ENCODE measurements around the gene TUBG2. TPM values are rescaled to one million over a fixed set of nuclear protein-coding genes. Genes with fewer than 3 reads are reported as not detected.
"Not testable (repeated sequence)": the region's sequence is repeated elsewhere in the genome, so short reads cannot be mapped to it uniquely, and the experiment has no call there.

Gene TUBG2
- total RNA-seq, 1 donor from 2014 or later: 14.2 TPM

DNA sequence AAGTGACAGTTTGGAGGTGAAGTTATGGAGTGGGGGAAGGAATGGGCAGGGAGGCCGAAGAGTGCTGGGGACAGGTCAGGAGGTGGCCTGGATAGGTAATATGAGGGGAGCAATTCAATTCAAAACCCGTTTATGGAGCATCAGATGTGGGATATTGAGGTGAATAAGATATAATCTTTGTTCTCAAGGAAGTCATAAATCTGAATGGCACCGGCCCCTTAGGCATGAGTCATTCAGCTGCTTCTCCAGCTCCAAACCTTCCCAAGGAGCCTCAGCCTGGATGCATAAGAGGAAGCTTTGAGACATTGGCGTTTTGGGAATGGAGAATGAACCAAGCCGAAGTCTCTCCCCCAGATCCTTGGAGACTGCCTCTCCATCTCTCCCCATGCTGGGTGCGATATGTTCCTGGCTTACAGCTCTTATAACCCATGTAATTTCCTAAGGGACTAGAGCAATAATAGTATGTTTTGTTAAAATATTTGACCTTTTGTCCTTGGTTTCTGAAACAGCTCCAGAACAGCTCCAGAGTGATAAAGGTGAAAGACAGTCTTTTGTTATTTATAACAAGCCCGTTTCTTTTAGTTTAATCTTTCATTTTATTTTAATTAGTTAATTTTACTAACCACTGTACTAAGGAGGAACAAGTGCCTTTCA is 1.7 kb downstream of the TUBG2 start:
- no peak for DNase-seq (ENCODE audit: low read depth)
- TF ChIP-seq CTCF (conservative IDR thresholded peaks at IDR 0.05; ENCODE audit: low read depth, low read length): no peak
- no peak overlapping the region for H3K4me3 ChIP-seq (ENCODE audit: low read depth, low read length)

GRCh38 chr17:42665581-42666001 is 6.5 kb downstream of the TUBG2 start:
- TF ChIP-seq CTCF (conservative IDR thresholded peaks at IDR 0.05; ENCODE audit: low read depth, low read length): no peak
- DNase-seq (ENCODE audit: low read depth): no peak
- no peak overlapping the region for H3K4me3 ChIP-seq (ENCODE audit: low read depth, low read length)

- DNase-seq (ENCODE audit: low read depth); H3K4me3 ChIP-seq (ENCODE audit: low read depth, low read length): not testable (repeated sequence)
Measured at GRCh38 chr17:42666126-42666525, 7.0 kb downstream of the TUBG2 start.

GRCh38 chr17:42667088-42667951 is 8.2 kb downstream of the TUBG2 start:
- no peak for TF ChIP-seq CTCF (conservative IDR thresholded peaks at IDR 0.05; ENCODE audit: low read depth, low read length)
- DNase-seq (ENCODE audit: low read depth): peak; percentile 61
- H3K4me3 ChIP-seq (ENCODE audit: low read depth, low read length): no peak overlapping the region

DNA sequence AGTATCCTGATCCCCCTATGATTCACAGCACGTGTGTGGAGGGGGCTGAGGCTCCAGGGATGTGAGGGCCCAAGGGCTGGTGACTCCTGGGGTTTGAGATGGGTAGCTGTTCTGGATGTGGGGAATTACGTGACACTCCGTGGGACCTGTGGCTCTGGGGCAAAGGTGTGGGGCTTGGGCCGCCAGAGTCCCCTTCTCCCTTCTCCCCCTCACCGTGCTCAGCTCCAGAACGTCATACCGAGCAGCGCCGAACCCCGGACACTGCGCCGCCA is 10.6 kb downstream of the TUBG2 start:
- no peak for TF ChIP-seq CTCF (conservative IDR thresholded peaks at IDR 0.05; ENCODE audit: low read depth, low read length)
- no peak for DNase-seq (ENCODE audit: low read depth)
- no peak overlapping the region for H3K4me3 ChIP-seq (ENCODE audit: low read depth, low read length)

DNA sequence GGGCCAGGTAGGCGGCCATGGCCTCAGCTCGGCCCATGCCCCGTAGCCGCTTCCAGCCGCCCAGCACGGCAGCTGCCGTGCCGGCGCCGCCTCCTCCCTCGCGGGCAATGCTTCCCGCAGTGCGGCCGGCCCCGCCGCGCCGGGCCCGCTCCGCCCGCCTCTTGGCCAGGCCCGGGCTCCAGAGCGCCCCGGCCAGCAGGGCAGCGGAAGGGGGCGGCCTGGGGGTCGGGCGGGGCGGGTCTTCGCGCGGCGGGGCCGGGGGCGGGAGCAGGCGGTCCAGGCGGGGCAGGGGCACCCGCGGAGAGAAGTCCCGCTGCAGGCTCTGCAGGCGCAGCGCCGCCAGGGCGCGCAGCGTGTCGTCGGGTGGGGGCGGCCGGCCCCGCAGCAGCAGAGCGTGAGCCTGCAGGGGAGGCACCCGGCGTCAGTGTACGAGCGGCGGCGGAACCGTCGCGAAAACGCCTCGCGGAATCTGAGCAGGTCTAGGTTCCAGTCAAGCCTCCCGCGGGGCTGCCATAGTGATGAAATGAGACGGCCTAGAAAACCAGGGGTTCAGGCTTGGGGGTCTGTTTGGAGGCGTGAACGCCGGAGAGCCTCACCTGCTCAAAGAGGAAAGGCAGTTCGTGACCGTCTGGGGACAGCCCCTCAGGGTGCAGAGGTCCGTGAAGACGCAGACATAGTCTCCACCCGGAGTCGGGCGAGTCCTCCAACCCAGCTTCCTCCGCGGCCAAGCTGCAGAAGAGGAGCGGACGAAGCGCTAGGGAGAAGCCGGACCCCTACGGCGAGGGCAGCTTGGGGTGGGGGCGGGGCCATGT is 11.1 kb downstream of the TUBG2 start:
- DNase-seq (ENCODE audit: low read depth): no peak
- no peak for TF ChIP-seq CTCF (conservative IDR thresholded peaks at IDR 0.05; ENCODE audit: low read depth, low read length)
- no peak overlapping the region for H3K4me3 ChIP-seq (ENCODE audit: low read depth, low read length)

Measured in epithelial cell of proximal tubule (primary cell).